ENCODE measurements around the gene ACACB. TPM values are rescaled to one million over a fixed set of nuclear protein-coding genes. Genes with fewer than 3 reads are reported as not detected.

Gene ACACB
- polyA plus RNA-seq, 3 donors, result 14.9 to 33.9 (median 16.4) TPM

GRCh38 chr12:109286252-109286651 is 169.9 kb downstream of the ACACB start:
- no peak for DNase-seq (ENCODE audit: extremely low read depth in 1 of 11, low read depth in 9 of 11, low spot score in 4 of 11)

DNA sequence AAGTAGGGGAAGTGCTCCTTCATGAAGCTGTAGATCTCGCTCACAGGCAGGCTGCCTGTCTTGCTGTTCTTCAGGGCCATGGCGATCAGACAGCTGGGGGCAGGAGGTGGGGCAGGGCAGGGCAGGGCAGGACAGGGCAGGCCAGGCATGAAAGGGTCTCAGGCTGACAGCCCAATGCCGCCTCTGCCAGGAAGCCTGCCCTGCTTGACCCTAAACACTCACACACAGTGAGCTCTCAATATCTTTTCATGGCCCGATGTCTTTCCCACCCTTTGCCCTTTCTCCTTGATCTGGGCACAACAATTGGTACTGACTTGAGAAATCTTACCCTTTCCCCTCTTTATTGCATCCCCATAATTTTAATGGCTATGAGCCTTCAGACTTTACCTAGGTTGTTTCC is 170.3 kb downstream of the ACACB start:
- DNase-seq (ENCODE audit: extremely low read depth in 1 of 11, low read depth in 9 of 11, low spot score in 4 of 11), result no peak

DNA sequence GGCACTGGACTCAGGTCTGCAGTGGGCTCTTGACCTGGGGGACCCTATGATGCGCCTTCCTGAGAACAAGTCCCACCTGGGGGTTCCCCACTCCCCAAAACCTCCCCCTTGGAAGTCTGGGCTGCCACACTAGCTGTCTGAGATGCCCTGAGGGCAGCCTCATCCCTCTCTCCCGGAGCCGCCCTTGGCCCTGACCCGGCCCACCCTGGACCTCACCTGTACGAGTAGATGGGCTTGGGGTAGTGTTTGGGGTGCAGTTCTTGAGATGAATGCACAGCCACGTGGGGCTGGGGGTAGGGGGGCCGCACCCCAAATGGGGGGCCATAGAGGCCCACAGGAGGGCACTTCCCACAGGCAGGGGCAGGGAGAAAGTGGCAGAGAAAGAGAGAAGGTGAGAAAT is 170.8 kb downstream of the ACACB start:
- no peak for DNase-seq (ENCODE audit: extremely low read depth in 1 of 11, low read depth in 9 of 11, low spot score in 4 of 11)

GRCh38 chr12:109287811-109288469 is 171.6 kb downstream of the ACACB start:
- no peak for DNase-seq (ENCODE audit: extremely low read depth in 1 of 11, low read depth in 9 of 11, low spot score in 4 of 11)

GRCh38 chr12:109288571-109288970 is 172.2 kb downstream of the ACACB start:
- no peak for DNase-seq (ENCODE audit: extremely low read depth in 1 of 11, low read depth in 9 of 11, low spot score in 4 of 11)

DNA sequence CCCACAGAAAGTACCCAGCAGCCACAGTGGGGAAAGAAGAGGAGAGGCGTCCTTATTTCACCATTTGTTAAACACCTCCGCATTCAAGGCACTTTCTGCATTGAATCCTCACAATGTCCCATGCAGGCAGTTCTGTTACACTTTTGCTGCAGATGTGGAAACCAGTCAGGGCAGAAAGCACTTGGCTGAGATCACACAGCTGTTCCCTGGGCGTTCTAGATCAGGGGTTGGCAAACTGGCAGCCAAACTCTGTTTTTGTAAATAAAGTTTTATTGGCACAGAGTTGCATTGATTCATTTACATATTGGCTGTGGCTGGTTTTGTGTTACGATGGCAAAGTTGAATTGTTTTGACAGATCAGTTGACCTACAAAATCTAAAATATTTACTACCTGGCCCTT is 172.6 kb downstream of the ACACB start:
- DNase-seq (ENCODE audit: extremely low read depth in 1 of 11, low read depth in 9 of 11, low spot score in 4 of 11), result no peak

GRCh38 chr12:109289551-109289950 is 173.2 kb downstream of the ACACB start:
- DNase-seq (ENCODE audit: extremely low read depth in 1 of 11, low read depth in 9 of 11, low spot score in 4 of 11), result no peak

DNA sequence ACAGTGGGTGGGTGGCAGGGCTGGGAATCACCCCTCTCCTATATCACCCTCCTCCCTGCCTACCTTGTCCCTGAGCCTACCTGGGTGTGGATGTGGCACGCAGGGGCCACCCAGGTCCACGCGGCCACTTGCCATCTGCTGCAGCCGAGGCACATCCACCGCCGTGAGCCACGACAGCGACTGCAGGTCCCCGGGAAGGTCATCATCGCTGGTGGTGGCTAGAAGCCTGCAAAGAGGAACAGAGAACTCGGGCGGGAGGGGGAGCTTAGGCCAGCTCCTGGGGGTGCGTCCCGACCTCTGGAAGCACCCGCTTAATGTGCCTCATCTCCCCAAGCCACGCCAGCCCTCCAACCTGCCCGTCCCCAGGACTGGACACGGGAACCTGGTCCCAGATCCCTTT is 173.7 kb downstream of the ACACB start:
- no peak for DNase-seq (ENCODE audit: extremely low read depth in 1 of 11, low read depth in 9 of 11, low spot score in 4 of 11)

DNA sequence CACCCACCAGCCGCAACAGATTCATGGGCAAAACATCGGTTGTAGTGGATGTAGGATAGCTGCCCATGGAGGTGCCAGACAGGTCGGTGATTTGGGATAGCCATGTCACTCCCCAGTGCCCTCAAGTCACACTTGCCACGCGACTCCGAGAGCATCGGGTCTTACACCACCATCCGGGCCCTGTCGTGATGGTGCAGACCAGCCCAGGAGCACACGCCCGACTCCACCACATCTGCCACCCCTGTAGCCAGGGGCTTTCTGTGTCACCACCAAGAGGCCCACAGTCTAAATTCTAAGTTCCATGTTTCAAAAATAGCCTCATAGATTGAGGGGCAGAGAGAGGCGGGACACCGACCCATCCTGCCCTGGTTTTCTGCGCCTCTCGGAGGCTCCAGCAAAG is 174.7 kb downstream of the ACACB start:
- no peak for DNase-seq (ENCODE audit: extremely low read depth in 1 of 11, low read depth in 9 of 11, low spot score in 4 of 11)

DNA sequence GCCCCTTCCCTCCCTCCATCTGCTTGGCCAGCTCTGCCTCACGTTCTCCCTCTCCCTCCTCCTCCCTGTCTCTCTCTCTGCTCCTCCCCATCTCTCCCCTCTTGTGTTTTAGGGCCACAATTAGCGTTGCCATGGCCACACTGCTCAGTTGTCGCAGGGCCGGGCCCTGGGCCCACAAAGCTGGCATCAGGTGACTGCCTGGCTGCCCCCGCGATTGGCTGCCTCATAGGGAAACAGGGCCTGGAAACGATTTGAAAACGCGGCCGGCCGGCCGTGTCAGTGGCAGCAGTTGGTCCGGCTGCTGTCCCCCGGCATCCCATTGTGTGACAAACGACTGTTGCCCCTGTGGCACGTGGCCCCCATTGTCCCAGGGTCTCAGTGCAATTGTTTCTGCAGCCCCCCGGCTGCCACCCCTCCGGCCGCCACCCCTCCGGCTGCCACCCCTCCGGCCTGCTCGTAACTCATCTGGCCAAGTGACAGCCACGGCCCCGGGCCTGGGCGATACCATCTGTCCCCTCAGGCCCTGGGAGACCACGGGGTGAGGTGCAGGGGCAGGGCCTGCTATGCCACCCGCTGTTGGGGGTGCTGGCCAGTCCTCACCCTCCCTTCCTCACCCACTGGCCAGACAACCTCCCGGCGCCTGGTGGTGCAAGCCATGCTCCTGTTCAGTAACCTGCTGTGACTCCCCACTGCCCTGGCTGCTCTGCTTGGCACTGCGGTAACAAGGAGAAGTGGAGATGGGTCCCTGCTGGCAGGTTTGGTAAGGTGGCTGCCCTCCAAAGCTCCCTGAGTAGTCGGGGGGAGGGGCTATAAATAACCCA is 175.3 kb downstream of the ACACB start:
- peak in 10 of 11 donors; percentile 60 to 87 (median 78) for DNase-seq (ENCODE audit: extremely low read depth in 1 of 11, low read depth in 9 of 11, low spot score in 4 of 11)

DNA sequence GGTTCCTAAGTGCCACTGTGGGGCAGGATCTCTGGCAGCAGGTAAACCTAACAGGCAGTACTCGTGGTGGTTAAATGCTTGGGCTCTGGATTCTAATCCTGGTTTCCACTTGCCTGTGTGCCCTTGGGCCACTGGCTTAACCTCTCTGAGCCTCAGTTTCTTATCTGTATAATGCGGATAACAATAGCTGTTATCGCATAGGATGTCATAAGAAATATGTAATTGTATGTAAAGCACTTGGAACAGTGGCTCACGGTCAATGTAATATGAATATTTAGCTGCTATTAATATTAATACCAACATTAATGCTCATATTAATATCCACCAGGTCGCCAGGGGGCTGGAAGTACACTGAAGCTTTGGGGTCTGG is 175.9 kb downstream of the ACACB start:
- DNase-seq (ENCODE audit: extremely low read depth in 1 of 11, low read depth in 9 of 11, low spot score in 4 of 11), result no peak

DNA sequence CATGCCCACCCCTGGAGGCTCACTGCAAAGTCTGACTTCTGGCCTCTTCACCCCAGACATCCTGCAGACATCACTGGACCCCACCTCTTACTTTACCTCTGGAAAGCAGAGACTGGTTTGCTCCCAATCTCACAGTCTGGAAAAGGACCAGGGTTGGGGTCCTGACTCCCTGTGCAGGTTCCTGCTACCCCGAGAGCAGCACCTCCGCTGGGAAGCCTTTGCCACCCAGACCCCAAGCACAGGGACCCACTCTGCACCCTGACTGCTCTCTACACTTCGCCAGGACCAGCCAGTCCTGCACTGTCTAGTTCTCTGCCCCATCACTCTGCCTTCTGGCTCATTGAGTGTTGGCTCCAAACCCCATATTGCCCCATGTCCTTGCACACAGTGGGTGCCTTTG is 176.7 kb downstream of the ACACB start:
- DNase-seq (ENCODE audit: extremely low read depth in 1 of 11, low read depth in 9 of 11, low spot score in 4 of 11), result no peak

DNA sequence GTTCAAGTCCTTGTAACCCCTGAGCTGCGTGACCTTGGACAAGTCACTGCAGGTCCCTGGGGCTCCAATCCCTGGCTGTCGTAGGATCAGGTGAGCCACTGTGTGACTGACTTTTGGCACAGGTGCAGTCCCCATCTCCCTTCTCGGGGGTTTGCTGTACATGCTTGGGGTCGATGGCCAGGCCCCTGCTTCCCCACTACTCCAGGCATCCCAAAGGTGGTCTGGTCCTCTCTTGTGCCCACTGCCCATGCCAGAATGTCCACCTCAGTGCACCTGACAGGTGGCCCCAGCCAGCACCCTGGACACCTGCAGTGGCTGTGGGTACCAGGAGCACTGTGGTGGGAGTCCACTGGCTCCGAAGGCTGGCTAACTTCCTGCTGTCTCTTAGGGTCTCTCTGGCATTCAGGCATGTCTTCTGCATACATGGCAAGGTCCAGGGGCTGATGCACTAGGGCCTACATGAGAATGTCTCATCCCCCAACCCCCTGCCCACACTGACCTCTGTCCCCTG is 178.0 kb downstream of the ACACB start:
- no peak for DNase-seq (ENCODE audit: extremely low read depth in 1 of 11, low read depth in 9 of 11, low spot score in 4 of 11)

DNA sequence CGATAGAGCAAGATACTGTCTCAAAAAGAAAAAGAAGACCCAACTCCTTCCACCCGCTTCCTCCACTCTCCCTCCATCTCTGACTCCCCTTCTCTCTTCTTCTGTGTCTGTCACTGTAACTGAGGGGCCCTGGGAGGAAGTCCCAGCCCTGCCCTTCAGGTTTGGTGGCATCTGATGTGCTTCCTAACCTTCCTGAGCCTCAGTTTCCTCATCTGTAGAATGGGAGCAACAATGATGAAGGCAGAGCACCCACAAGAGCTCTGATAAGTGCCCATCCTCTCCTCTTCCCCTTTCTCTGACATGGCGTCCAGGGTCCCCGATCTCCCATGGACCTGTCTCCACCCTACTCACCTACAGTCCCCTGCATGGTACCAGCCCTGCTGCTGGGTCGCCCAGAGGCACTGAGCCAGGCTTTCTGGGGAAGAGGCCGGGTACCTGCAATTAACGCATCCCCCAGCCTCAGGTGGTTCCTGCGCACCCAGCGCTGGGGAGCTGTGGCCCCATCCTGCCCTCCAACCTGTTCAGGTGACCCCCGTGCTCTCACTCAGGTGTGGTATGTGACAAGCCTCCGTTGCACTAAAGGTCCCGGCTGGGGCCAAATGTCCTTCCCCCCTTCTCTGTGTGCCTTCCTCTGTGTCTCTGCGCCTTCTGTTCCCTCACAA is 179.5 kb downstream of the ACACB start:
- DNase-seq (ENCODE audit: extremely low read depth in 1 of 11, low read depth in 9 of 11, low spot score in 4 of 11), result no peak

GRCh38 chr12:109296431-109296830 is 180.0 kb downstream of the ACACB start:
- DNase-seq (ENCODE audit: extremely low read depth in 1 of 11, low read depth in 9 of 11, low spot score in 4 of 11), result no peak

GRCh38 chr12:109299849-109300248 is 183.5 kb downstream of the ACACB start:
- no peak for DNase-seq (ENCODE audit: extremely low read depth in 1 of 11, low read depth in 9 of 11, low spot score in 4 of 11)

GRCh38 chr12:109301643-109302168 is 185.3 kb downstream of the ACACB start:
- no peak for DNase-seq (ENCODE audit: extremely low read depth in 1 of 11, low read depth in 9 of 11, low spot score in 4 of 11)

DNA sequence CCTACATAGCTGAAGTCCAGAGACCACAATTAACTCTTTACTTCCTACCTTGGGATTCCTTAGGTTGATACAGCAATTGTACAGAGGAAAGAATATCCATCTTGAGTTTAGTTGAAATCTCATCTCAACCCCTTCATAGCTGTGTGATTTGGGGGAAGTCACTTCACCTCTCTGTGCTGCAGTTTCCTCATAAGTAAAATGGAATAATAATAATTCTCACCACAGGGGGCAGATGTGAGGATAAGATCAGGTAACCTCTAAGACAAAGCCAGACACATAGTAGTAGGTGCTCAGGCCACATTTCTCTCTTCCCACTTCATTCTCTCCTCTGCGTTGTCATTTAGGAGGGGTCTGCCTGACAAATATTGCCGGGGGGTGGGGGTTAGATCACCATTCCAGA is 186.0 kb downstream of the ACACB start:
- no peak for DNase-seq (ENCODE audit: extremely low read depth in 1 of 11, low read depth in 9 of 11, low spot score in 4 of 11)

DNA sequence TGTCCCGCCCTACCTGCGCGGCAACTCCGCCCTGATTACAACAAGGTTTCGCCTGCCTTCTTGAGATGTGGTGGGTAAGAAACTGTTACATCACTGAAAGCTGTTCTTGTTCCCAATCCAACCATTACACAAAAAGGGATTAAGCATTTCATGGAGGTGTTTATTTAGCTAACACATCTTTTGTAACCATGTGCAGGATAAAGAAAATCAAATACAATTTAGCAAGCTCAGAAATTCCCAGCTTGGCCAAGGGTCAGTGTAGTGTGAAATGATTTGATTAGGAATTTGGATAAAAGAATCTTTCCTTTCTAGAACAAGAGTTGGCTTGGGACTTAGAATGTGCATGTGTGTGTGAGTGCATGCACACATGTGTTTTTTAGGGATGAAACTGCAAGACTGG is 186.4 kb downstream of the ACACB start:
- DNase-seq (ENCODE audit: extremely low read depth in 1 of 11, low read depth in 9 of 11, low spot score in 4 of 11), result no peak

- DNase-seq (ENCODE audit: extremely low read depth in 1 of 11, low read depth in 9 of 11, low spot score in 4 of 11), result no peak
These were observed 188.1 kb downstream of the ACACB start for GRCh38 chr12:109304485-109304884.
